Lower lobe of right lung (tissue), 2 donors: ENCODE results near the gene STK17A. TPM values are rescaled to one million over a fixed set of nuclear protein-coding genes. Genes with fewer than 3 reads are reported as not detected.
"Not testable (repeated sequence)": the region's sequence is repeated elsewhere in the genome, so short reads cannot be mapped to it uniquely, and the experiment has no call there.

Experiments used
- ATAC-seq, 2 donors: fragments of 200-7000 bp; cut with Tn5 transposase; one replicate each; pipeline ENCODE4 v1.9.1; 2020 to 2022; ENCODE audit warnings: mild to moderate bottlenecking in 2 of 2, moderate library complexity in 2 of 2
- DNase-seq: peaks from one replicate; pipeline ENCODE4 v3.0.0-alpha.2; 2020
- H3K27ac ChIP-seq: fragments of 200-600 bp; one replicate; pipeline ENCODE4 v1.8.0; 2022
- H3K27me3 ChIP-seq: fragments of 200-600 bp; one replicate; pipeline ENCODE4 v1.8.0; 2022; ENCODE audit warnings: low read depth
- H3K36me3 ChIP-seq: fragments of 200-600 bp; one replicate; pipeline ENCODE4 v1.8.0; 2022; ENCODE audit warnings: mild to moderate bottlenecking
- H3K4me1 ChIP-seq: fragments of 200-600 bp; one replicate; pipeline ENCODE4 v1.8.0; 2022
- H3K4me3 ChIP-seq: fragments of 200-600 bp; one replicate; pipeline ENCODE4 v1.8.0; 2022; ENCODE audit warnings: mild to moderate bottlenecking
- H3K9me3 ChIP-seq: fragments of 200-600 bp; one replicate; pipeline ENCODE4 v1.8.0; 2022
- intact Hi-C: fragments of 100-400 bp; cut with DNase I; formaldehyde crosslinking; loops from one replicate; pipeline ENCODE4 v1.11.0; 2022
- total RNA-seq: library from RNA; stranded (reverse); fragmentation: NEBNext Ultra II Directional; extraction: Animal tissue kit (Norgen Biotek cat#: 25700); gene quantifications from one replicate; pipeline ENCODE4 v1.2.1, GENCODE V29; 2021
- TF ChIP-seq, protein P1 (sequence below): fragments of 200-600 bp; IDR thresholded peaks from one replicate; pipeline ENCODE4 v1.8.0; 2022; ENCODE audit warnings: antibody characterized with exemption, mild to moderate bottlenecking
- donor health status: DM: no; HTN: yes; CAD: no; lungs with severe emphysema.

STK17A gene
- total RNA-seq, 1 donor from 2014 or later: 27.1 TPM

- H3K4me3 ChIP-seq: no peak overlapping the region
- DNase-seq (no peak), ATAC-seq (no peak)
- peaks cover 71% of the 10 kb centered on the region for H3K36me3 ChIP-seq
- no peaks in the 10 kb centered on the region for H3K9me3 ChIP-seq
- no peaks in the 10 kb centered on the region for H3K27me3 ChIP-seq
- TF ChIP-seq, protein P1, sequence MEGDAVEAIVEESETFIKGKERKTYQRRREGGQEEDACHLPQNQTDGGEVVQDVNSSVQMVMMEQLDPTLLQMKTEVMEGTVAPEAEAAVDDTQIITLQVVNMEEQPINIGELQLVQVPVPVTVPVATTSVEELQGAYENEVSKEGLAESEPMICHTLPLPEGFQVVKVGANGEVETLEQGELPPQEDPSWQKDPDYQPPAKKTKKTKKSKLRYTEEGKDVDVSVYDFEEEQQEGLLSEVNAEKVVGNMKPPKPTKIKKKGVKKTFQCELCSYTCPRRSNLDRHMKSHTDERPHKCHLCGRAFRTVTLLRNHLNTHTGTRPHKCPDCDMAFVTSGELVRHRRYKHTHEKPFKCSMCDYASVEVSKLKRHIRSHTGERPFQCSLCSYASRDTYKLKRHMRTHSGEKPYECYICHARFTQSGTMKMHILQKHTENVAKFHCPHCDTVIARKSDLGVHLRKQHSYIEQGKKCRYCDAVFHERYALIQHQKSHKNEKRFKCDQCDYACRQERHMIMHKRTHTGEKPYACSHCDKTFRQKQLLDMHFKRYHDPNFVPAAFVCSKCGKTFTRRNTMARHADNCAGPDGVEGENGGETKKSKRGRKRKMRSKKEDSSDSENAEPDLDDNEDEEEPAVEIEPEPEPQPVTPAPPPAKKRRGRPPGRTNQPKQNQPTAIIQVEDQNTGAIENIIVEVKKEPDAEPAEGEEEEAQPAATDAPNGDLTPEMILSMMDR: no peak
- no peak overlapping the region for H3K27ac ChIP-seq
- intact Hi-C loops: no loop called here
- no peaks in the 10 kb centered on the region for H3K4me1 ChIP-seq
Measured at GRCh38 chr7:43624156-43624555, 41.2 kb downstream of the STK17A start.

DNA sequence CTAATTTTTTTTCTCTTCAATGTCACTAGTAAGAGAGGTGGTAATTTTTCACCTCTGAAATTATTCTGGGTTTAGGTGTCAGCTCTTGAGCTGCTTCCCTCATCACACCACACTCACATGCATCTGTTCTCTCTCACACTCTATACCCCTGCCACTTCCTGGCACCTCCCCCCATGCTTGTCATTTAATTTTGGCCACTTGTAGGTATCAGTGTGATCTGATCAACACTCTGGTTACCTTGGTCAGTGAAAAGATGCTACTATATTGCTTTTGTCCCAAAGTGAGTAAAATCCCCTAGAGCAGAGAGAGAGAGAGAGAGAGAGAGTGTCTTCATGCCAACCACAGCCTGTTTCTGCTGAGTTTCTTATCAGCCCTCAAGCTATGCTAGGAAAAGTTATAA lies 42.5 kb downstream of the STK17A start:
- TF ChIP-seq, protein P1: no peak
- H3K36me3 ChIP-seq: peaks cover 69% of the 10 kb centered on the region
- DNase-seq (no peak), ATAC-seq (peak; percentile 57 to 71)
- intact Hi-C loops: no loop called here
- H3K27ac ChIP-seq: no peak overlapping the region
- H3K27me3 ChIP-seq: no peaks in the 10 kb centered on the region
- peaks cover 9% of the 10 kb centered on the region for H3K4me1 ChIP-seq
- H3K9me3 ChIP-seq: no peaks in the 10 kb centered on the region
- no peak overlapping the region for H3K4me3 ChIP-seq

DNA sequence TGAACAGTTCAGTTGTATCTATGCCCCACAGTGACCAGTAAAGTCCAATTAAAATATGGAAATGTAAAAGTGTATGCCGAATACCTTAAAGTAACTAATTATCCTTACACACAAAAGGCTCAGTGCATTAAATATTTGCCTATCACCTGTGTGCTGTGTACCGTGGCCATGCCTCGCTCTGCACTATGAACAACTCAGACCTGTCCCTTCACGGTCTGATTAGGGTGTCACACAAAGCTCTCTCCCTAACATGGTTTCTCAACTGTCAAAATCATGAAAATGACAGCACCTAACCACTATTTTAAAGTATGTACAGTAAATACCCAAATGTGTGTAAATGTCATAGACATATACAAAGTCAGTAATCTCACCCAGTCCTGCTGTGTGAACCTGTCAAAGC lies 43.1 kb downstream of the STK17A start:
- Histone ChIP-seq H3K9me3 (no peaks in the 10 kb centered on the region), H3K27me3 (no peaks in the 10 kb centered on the region), H3K36me3 (peaks cover 68% of the 10 kb centered on the region), H3K4me1 (peaks cover 9% of the 10 kb centered on the region), H3K27ac (peak overlapping the region; percentile 15), H3K4me3 (no peak overlapping the region)
- intact Hi-C loops: no loop called here
- ATAC-seq (peak in 1 of 2 donors; percentile 39), DNase-seq (no peak)
- TF ChIP-seq, protein P1: no peak

GRCh38 chr7:43626695-43627094 lies 43.8 kb downstream of the STK17A start:
- intact Hi-C loops: no loop called here
- ATAC-seq: peak; percentile 48 to 90
- Histone ChIP-seq H3K27ac (no peak overlapping the region), H3K4me3 (no peak overlapping the region), H3K27me3 (no peaks in the 10 kb centered on the region), H3K4me1 (peaks cover 9% of the 10 kb centered on the region), H3K9me3 (no peaks in the 10 kb centered on the region), H3K36me3 (peaks cover 71% of the 10 kb centered on the region)
- TF ChIP-seq, protein P1: no peak
- no peak for DNase-seq

- H3K36me3 ChIP-seq: peaks cover 74% of the 10 kb centered on the region
- H3K4me1 ChIP-seq, H3K4me3 ChIP-seq, DNase-seq, intact Hi-C loops, H3K27ac ChIP-seq, H3K27me3 ChIP-seq, H3K9me3 ChIP-seq, ATAC-seq: not testable (repeated sequence)
Measured at GRCh38 chr7:43627798-43628197, 44.9 kb downstream of the STK17A start.

DNA sequence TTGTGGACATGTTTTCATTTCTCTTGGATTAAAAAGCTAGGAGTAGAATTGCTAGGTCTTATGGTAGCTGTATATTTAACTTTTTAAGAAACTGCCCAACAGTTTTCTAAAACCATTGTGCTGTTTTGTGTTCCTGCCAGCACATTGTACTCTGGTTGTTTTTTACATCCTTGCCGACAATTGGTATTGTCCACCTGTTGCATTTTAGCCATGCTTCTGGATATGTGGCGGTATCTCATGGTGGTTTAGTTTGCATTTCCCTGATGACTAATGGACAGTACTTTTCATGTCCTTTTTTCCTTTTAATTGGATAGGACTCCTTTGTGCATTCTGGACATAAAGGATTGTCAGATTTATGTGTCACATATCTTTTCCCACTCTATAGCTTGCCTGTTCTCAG lies 45.5 kb downstream of the STK17A start:
- H3K27me3 ChIP-seq: no peaks in the 10 kb centered on the region
- H3K4me1 ChIP-seq: peaks cover 9% of the 10 kb centered on the region
- no peak overlapping the region for H3K27ac ChIP-seq
- DNase-seq: no peak
- peaks cover 78% of the 10 kb centered on the region for H3K36me3 ChIP-seq
- no peak for ATAC-seq
- TF ChIP-seq, protein P1: no peak
- intact Hi-C loops: no loop called here
- H3K9me3 ChIP-seq: no peaks in the 10 kb centered on the region
- H3K4me3 ChIP-seq: no peak overlapping the region
